SK-N-SH treated with all-trans-retinoic acid at 6 μM for 48 hours (cell line): ENCODE results near the gene CDH19.

Experiments used
- TCF4 ChIP-seq: fragments of 250-450 bp; sonication (Bioruptor Pico); IDR thresholded peaks from 2 replicates; pipeline ENCODE4 v1.8.0; 2021; ENCODE audit warnings: mild to moderate bottlenecking, moderate library complexity, borderline replicate concordance
- ZFP30 ChIP-seq: fragments of 450-650 bp; formaldehyde crosslinking; IDR thresholded peaks from 2 replicates; pipeline ENCODE4 v1.5.0; 2022; ENCODE audit warnings: mild to moderate bottlenecking, moderate library complexity
- ZNF70 ChIP-seq: fragments of 450-650 bp; formaldehyde crosslinking; IDR thresholded peaks from 2 replicates; pipeline ENCODE4 v1.5.0; 2020; ENCODE audit warnings: mild to moderate bottlenecking, moderate library complexity
- TF ChIP-seq, protein P1 (sequence below): fragments of 250-450 bp; sonication (Bioruptor Pico); IDR thresholded peaks from 2 replicates; pipeline ENCODE4 v1.8.0; 2020; ENCODE audit warnings: mild to moderate bottlenecking, moderate library complexity, borderline replicate concordance
- TF ChIP-seq, protein P2 (sequence below): fragments of 250-450 bp; sonication (Bioruptor Pico); IDR thresholded peaks from 2 replicates; pipeline ENCODE4 v1.5.1; 2021; ENCODE audit warnings: mild to moderate bottlenecking, moderate library complexity

DNA sequence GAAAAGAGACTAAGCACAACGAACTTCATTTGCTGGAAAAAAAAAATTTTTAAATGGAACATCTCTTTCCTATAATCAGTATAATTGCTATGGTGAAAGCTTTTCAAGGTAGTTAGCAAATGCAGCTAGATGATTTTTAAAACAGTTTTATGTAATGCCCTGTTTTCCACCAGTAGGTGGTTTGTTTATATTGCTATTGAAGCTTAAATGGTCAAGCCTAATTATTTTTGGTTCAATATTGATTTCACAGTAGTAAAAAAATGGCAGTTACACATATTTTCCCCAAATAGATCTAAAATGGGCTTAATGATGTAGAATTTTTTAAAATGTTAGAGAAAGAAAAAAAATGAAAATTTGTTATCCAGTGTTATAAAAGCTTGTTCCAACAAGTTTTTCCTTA is 70.2 kb downstream of the CDH19 start:
- TF ChIP-seq TCF4 (CRISPR knock-in tag) (no peak), ZNF70 (CRISPR knock-in tag) (no peak), ZFP30 (CRISPR knock-in tag) (no peak)
- TF ChIP-seq, protein P1, sequence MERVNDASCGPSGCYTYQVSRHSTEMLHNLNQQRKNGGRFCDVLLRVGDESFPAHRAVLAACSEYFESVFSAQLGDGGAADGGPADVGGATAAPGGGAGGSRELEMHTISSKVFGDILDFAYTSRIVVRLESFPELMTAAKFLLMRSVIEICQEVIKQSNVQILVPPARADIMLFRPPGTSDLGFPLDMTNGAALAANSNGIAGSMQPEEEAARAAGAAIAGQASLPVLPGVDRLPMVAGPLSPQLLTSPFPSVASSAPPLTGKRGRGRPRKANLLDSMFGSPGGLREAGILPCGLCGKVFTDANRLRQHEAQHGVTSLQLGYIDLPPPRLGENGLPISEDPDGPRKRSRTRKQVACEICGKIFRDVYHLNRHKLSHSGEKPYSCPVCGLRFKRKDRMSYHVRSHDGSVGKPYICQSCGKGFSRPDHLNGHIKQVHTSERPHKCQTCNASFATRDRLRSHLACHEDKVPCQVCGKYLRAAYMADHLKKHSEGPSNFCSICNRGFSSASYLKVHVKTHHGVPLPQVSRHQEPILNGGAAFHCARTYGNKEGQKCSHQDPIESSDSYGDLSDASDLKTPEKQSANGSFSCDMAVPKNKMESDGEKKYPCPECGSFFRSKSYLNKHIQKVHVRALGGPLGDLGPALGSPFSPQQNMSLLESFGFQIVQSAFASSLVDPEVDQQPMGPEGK (CRISPR knock-in tag), result no peak
- TF ChIP-seq, protein P2, sequence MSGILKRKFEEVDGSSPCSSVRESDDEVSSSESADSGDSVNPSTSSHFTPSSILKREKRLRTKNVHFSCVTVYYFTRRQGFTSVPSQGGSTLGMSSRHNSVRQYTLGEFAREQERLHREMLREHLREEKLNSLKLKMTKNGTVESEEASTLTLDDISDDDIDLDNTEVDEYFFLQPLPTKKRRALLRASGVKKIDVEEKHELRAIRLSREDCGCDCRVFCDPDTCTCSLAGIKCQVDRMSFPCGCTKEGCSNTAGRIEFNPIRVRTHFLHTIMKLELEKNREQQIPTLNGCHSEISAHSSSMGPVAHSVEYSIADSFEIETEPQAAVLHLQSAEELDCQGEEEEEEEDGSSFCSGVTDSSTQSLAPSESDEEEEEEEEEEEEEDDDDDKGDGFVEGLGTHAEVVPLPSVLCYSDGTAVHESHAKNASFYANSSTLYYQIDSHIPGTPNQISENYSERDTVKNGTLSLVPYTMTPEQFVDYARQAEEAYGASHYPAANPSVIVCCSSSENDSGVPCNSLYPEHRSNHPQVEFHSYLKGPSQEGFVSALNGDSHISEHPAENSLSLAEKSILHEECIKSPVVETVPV (CRISPR knock-in tag), result no peak
